Suprapubic skin (tissue), 3 donors: ENCODE measurements around the gene IGFN1.

ENCODE experiments used
- POLR2A ChIP-seq, 2 donors: fragments of 450-650 bp; IDR thresholded peaks; one replicate each; pipeline ENCODE4 v1.6.1; 2017; ENCODE audit warnings: antibody characterized with exemption in 2 of 2, mild to moderate bottlenecking in 2 of 2, moderate library complexity in 2 of 2
- TF ChIP-seq, protein P1 (sequence below), 2 donors: fragments of 200-600 bp in 1 of 2; fragments of 450-650 bp in 1 of 2; sonication (generic) in 1 of 2; IDR thresholded peaks; one replicate each; pipeline ENCODE4 v1.5.1; 2016 to 2019; ENCODE audit warnings: antibody characterized with exemption in 2 of 2, mild to moderate bottlenecking in 1 of 2, moderate library complexity in 1 of 2

DNA sequence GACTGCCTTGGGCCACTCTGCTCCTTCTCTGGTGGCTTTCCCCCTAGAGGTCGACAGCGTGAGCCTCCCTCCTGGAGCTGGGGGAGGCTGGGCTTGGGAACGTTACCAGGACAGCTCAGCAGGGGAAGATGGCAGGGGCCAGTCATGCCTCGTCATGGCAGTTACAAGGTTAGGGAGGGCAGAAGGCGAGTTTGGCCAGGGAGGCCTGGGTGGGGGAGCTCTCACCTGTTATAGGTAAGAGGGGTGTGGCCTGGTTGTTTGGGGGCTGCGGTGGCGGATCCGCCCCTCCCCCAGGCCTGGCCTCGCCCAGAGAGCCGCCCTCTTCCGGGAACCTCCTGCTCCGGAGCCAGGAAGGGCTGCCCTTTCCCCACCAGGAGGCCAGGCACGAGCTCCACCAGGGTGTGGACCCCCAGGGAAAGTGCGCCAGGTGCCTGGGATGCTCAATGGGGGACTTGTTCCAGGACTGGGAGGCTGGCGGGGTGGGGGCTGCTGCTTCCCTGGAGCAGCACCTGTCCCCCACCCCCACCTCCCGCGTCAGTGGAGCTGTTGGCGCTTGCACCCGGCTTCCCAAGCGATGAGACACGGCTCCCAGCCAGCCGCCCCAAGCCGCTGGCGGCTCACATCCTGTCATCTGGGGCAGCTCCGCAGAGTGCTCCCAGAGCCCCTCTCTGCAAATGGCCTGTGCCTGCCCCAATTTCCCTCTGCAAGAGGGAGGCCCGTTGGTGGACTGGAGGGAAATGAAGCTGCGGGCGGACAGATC, 69.0 kb downstream of the IGFN1 start:
- TF ChIP-seq POLR2A (IDR thresholded peaks at IDR 0.05) = no peak
- TF ChIP-seq, protein P1, sequence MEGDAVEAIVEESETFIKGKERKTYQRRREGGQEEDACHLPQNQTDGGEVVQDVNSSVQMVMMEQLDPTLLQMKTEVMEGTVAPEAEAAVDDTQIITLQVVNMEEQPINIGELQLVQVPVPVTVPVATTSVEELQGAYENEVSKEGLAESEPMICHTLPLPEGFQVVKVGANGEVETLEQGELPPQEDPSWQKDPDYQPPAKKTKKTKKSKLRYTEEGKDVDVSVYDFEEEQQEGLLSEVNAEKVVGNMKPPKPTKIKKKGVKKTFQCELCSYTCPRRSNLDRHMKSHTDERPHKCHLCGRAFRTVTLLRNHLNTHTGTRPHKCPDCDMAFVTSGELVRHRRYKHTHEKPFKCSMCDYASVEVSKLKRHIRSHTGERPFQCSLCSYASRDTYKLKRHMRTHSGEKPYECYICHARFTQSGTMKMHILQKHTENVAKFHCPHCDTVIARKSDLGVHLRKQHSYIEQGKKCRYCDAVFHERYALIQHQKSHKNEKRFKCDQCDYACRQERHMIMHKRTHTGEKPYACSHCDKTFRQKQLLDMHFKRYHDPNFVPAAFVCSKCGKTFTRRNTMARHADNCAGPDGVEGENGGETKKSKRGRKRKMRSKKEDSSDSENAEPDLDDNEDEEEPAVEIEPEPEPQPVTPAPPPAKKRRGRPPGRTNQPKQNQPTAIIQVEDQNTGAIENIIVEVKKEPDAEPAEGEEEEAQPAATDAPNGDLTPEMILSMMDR (IDR thresholded peaks at IDR 0.05) = no peak
